EH (cell line): Measurements from ENCODE around the gene MRPL36.

Experiments
- DNase-seq: peaks from one replicate; pipeline ENCODE4 v3.0.0-alpha.2; 2015; ENCODE audit warnings: low read depth

Gene MRPL36

GRCh38 chr5:1764606-1764960, 35.1 kb downstream of the MRPL36 start:
- no peak for DNase-seq

GRCh38 chr5:1763960-1764605, 35.6 kb downstream of the MRPL36 start:
- DNase-seq, result peak; percentile 6

- peak; percentile 76 for DNase-seq
Observed at GRCh38 chr5:1763548-1763911, 36.1 kb downstream of the MRPL36 start.

GRCh38 chr5:1762883-1763547, 36.6 kb downstream of the MRPL36 start:
- DNase-seq, result no peak

GRCh38 chr5:1762121-1762882, 37.3 kb downstream of the MRPL36 start:
- no peak for DNase-seq

- DNase-seq, result no peak
Observed at GRCh38 chr5:1761453-1761755, 38.2 kb downstream of the MRPL36 start.

GRCh38 chr5:1760656-1761452, 38.8 kb downstream of the MRPL36 start:
- DNase-seq, result no peak

- DNase-seq, result no peak
Observed at GRCh38 chr5:1760231-1760630, 39.4 kb downstream of the MRPL36 start.

- DNase-seq, result no peak
Observed at GRCh38 chr5:1759378-1759970, 40.2 kb downstream of the MRPL36 start.

GRCh38 chr5:1758574-1758973, 41.1 kb downstream of the MRPL36 start:
- DNase-seq, result no peak

GRCh38 chr5:1757511-1757910, 42.1 kb downstream of the MRPL36 start:
- DNase-seq, result no peak

- no peak for DNase-seq
Observed at GRCh38 chr5:1756481-1756880, 43.2 kb downstream of the MRPL36 start.

- DNase-seq, result no peak
Observed at GRCh38 chr5:1755321-1755949, 44.2 kb downstream of the MRPL36 start.

GRCh38 chr5:1754531-1755220, 45.0 kb downstream of the MRPL36 start:
- DNase-seq, result no peak

- DNase-seq, result no peak
Observed at GRCh38 chr5:1753490-1753889, 46.1 kb downstream of the MRPL36 start.

GRCh38 chr5:1752881-1753280, 46.8 kb downstream of the MRPL36 start:
- no peak for DNase-seq

- no peak for DNase-seq
Observed at GRCh38 chr5:1751864-1752822, 47.5 kb downstream of the MRPL36 start.

GRCh38 chr5:1751026-1751863, 48.4 kb downstream of the MRPL36 start:
- DNase-seq, result no peak

- DNase-seq, result no peak
Observed at GRCh38 chr5:1750469-1750868, 49.2 kb downstream of the MRPL36 start.
